SK-N-SH (cell line): ENCODE results near the gene KRTAP3-1. TPM values are rescaled to one million over a fixed set of nuclear protein-coding genes. Genes with fewer than 3 reads are reported as not detected.

Experiments
- CTCF ChIA-PET: fragments of 300-600, 350-600 bp; formaldehyde crosslinking; extraction: SDS; loops from one replicate; lab custom pipeline; 2021; lab: Yijun Ruan, JAX
- POLR2A ChIA-PET: fragments of 350-600 bp; sonication (Branson Sonifier 250); formaldehyde crosslinking; extraction: SDS; loops from one replicate; lab custom pipeline; 2020; ENCODE audit warnings: antibody characterized with exemption, inconsistent platforms; lab: Yijun Ruan, JAX
- DNase-seq: peaks from one replicate; pipeline ENCODE4 v3.0.0; 2012
- H2AFZ ChIP-seq: fragments of 200-600 bp; sonication (generic); 2 replicates; pipeline ENCODE4 v1.8.1; 2016; ENCODE audit warnings: antibody characterized with exemption, mild to moderate bottlenecking, low read depth
- H3F3A ChIP-seq: fragments of 200-600 bp; sonication (generic); replicated peaks from 2 replicates; pipeline ENCODE3; 2016; ENCODE audit warnings: antibody characterized with exemption, mild to moderate bottlenecking; ENCODE audit not compliant: insufficient read depth
- H3K27ac ChIP-seq, 2 experiments: fragments of 200-500 bp in 1 of 2; fragments of 200-600 bp in 1 of 2; sonication (Bioruptor generic) in 1 of 2; sonication (generic), shearing (Covaris generic) in 1 of 2; 2 replicates each; pipeline versions ENCODE4 v1.5.1 to v1.6.1; 2014 to 2016; ENCODE audit warnings: low read depth in 2 of 2, inconsistent platforms in 1 of 2, low read length in 1 of 2, mild to moderate bottlenecking in 1 of 2, mixed read lengths in 1 of 2
- H3K27me3 ChIP-seq: fragments of 200-600 bp; sonication (generic), shearing (Covaris generic); 2 replicates; pipeline ENCODE4 v1.6.1; 2016; ENCODE audit warnings: mixed run types; ENCODE audit not compliant: insufficient read depth
- H3K36me3 ChIP-seq, 2 experiments: fragments of 200-500 bp in 1 of 2; fragments of 200-600 bp in 1 of 2; sonication (Bioruptor generic) in 1 of 2; sonication (generic) in 1 of 2; replicated peaks in 1 of 2; 2 replicates each; pipeline versions ENCODE3 to v1.5.1; 2014 to 2016; ENCODE audit warnings: low read length in 1 of 2, mild to moderate bottlenecking in 1 of 2; ENCODE audit not compliant: insufficient read depth in 2 of 2, control insufficient read depth in 1 of 2
- H3K4me1 ChIP-seq, 2 experiments: fragments of 200-500 bp in 1 of 2; fragments of 200-600 bp in 1 of 2; sonication (Bioruptor generic) in 1 of 2; sonication (generic), shearing (Covaris generic) in 1 of 2; 2 replicates each; pipeline versions ENCODE4 v1.5.1 to v1.6.1; 2014 to 2016; ENCODE audit warnings: low read depth in 1 of 2, low read length in 1 of 2, mixed run types in 1 of 2; ENCODE audit not compliant: insufficient read depth in 2 of 2, control insufficient read depth in 1 of 2
- H3K4me2 ChIP-seq: fragments of 200-600 bp; sonication (generic), shearing (Covaris generic); 2 replicates; pipeline ENCODE4 v1.6.1; 2017; ENCODE audit warnings: mixed run types
- H3K4me3 ChIP-seq, 2 experiments: fragments of 200-500 bp in 1 of 2; fragments of 200-600 bp in 1 of 2; sonication (Bioruptor generic) in 1 of 2; sonication (generic), shearing (Covaris generic) in 1 of 2; 2 replicates each; pipeline versions ENCODE4 v1.5.1 to v1.8.1; 2014 to 2016; ENCODE audit warnings: low read depth in 2 of 2, inconsistent platforms in 1 of 2, low read length in 1 of 2, mild to moderate bottlenecking in 1 of 2, mixed read lengths in 1 of 2, moderate library complexity in 1 of 2
- H3K79me2 ChIP-seq: fragments of 200-600 bp; sonication (generic); 2 replicates; pipeline ENCODE4 v1.8.1; 2017; ENCODE audit warnings: mild to moderate bottlenecking; ENCODE audit not compliant: insufficient read depth
- H3K9ac ChIP-seq: fragments of 200-600 bp; sonication (generic); 2 replicates; pipeline ENCODE4 v1.6.1; 2017; ENCODE audit warnings: mixed run types
- H3K9me2 ChIP-seq: fragments of 200-600 bp; sonication (generic); 2 replicates; pipeline ENCODE4 v1.6.1; 2017; ENCODE audit warnings: mixed run types
- H3K9me3 ChIP-seq: fragments of 200-600 bp; sonication (generic); 2 replicates; pipeline ENCODE4 v1.6.1; 2017; ENCODE audit warnings: mixed run types, mild to moderate bottlenecking, moderate library complexity
- H4K20me1 ChIP-seq: fragments of 200-600 bp; sonication (generic); 2 replicates; pipeline ENCODE4 v1.6.1; 2017; ENCODE audit warnings: mild to moderate bottlenecking, mixed run types; ENCODE audit not compliant: insufficient read depth
- CHD2 ChIP-seq: fragments of 150-350 bp; IDR thresholded peaks from 2 replicates; pipeline ENCODE4 v1.6.1; 2018; ENCODE audit warnings: low read length; ENCODE audit not compliant: partially characterized antibody
- EP300 ChIP-seq, 2 experiments: IDR thresholded peaks; 2 replicates each; pipeline versions ENCODE4 v1.4.0 to v1.6.1; 2012; ENCODE audit warnings: borderline replicate concordance in 1 of 2, low read depth in 1 of 2, low read length in 1 of 2
- FOSL2 ChIP-seq: IDR thresholded peaks from 2 replicates; pipeline ENCODE4 v1.4.0; 2012; ENCODE audit warnings: low read depth, mild to moderate bottlenecking, moderate library complexity, borderline replicate concordance
- GABPA ChIP-seq: IDR thresholded peaks from 2 replicates; pipeline ENCODE4 v1.4.0; 2012; ENCODE audit warnings: low read depth, mild to moderate bottlenecking
- MEF2A ChIP-seq: IDR thresholded peaks from 2 replicates; pipeline ENCODE4 v1.4.0; 2012; ENCODE audit warnings: low read depth, borderline replicate concordance
- RCOR1 ChIP-seq: fragments of 150-350 bp; IDR thresholded peaks from 2 replicates; pipeline ENCODE4 v1.6.1; 2017; ENCODE audit warnings: antibody characterized with exemption, low read length
- RFX5 ChIP-seq: IDR thresholded peaks from 2 replicates; pipeline ENCODE4 v1.6.1; 2012; ENCODE audit warnings: mild to moderate bottlenecking, improper control_type of control experiment, low read length
- SIN3A ChIP-seq: IDR thresholded peaks from 2 replicates; pipeline ENCODE4 v1.6.1; 2012; ENCODE audit warnings: low read depth, mild to moderate bottlenecking, low read length, moderate library complexity, borderline replicate concordance
- TCF12 ChIP-seq: IDR thresholded peaks from 2 replicates; pipeline ENCODE4 v1.4.0; 2012
- YY1 ChIP-seq: IDR thresholded peaks from 2 replicates; pipeline ENCODE4 v1.4.0; 2012; ENCODE audit warnings: low read depth, mild to moderate bottlenecking
- WGBS: methylation state at CpG from one replicate; pipeline ENCODE4 v1.1.6; 2017; ENCODE audit warnings: low lambda C conversion rate; 5-methylcytosine and 5-hydroxymethylcytosine counted together
- polyA plus RNA-seq, 3 experiments: library from polyadenylated mRNA; depleted of rRNA; stranded (reverse); fragments of >200 nt; gene quantifications; 2 replicates each; pipeline ENCODE4 v1.2.3, GENCODE V29; 2012
- TF ChIP-seq, protein P1 (sequence below): IDR thresholded peaks from 2 replicates; pipeline ENCODE4 v1.4.0; 2012; ENCODE audit warnings: low read depth
- TF ChIP-seq, protein P2 (sequence below): IDR thresholded peaks from 2 replicates; pipeline ENCODE4 v1.4.0; 2012; ENCODE audit warnings: low read depth, borderline replicate concordance
- TF ChIP-seq, protein P3 (sequence below): IDR thresholded peaks from 2 replicates; pipeline ENCODE4 v1.6.1; 2012; ENCODE audit warnings: mild to moderate bottlenecking, low read depth, low read length, moderate library complexity
- TF ChIP-seq, protein P4 (sequence below): IDR thresholded peaks from 2 replicates; pipeline ENCODE4 v1.4.0; 2012; ENCODE audit warnings: low read depth, borderline replicate concordance

KRTAP3-1 gene
- polyA plus RNA-seq, 1 of the 3 experiments (the other 2 are of a cell fraction) = not detected

DNA sequence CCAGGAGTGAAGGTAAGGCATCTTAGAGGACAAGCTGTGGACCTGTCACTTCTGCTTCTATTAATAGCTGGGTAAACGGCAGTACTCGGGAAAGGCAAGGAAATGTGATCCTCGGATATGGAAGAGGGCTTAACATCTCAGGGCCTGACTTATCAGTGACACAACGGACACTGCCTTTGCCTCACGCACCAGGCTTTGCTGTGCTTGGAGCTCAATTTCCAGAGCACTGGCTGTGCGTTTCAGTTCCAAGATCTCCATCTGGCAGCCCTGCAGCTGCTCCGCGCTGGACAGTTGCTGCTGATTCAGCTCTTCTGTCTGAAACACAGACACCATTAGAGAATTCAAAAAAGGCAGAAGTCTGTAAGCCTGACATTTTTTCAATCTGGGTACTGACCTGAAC is 28.3 kb downstream of the KRTAP3-1 start:
- WGBS = 11% methylated on average over 7 of the region's 8 CpGs
- Histone ChIP-seq H3K9me3 (no peaks in the 10 kb centered on the region), H3K36me3 (no peaks in the 10 kb centered on the region), H3K9me2 (no peaks in the 10 kb centered on the region), H3F3A (no peaks in the 10 kb centered on the region), H4K20me1 (no peaks in the 10 kb centered on the region), H3K4me3 (no peak overlapping the region), H3K27ac (no peak overlapping the region), H3K27me3 (peaks cover 41% of the 10 kb centered on the region; the same call in 1 of the 2 replicates), H3K9ac (no peak overlapping the region), H2AFZ (no peak overlapping the region), H3K79me2 (no peaks in the 10 kb centered on the region), H3K4me1 (no peaks in the 10 kb centered on the region; a peak in 1 of 4 replicates), H3K4me2 (no peak overlapping the region)
- no peak for DNase-seq
- CTCF ChIA-PET = interaction anchor here (0.6 to 1.4 kb wide), 2 partner anchors 83 to 668 kb away, joined by 3 read pairs; no protein-coding TSS in a partner anchor
- TF ChIP-seq YY1 (no peak), CHD2 (no peak), TCF12 (no peak), MEF2A (no peak), FOSL2 (no peak), RFX5 (no peak), RCOR1 (no peak), EP300 (IDR thresholded peaks at IDR 0.05; ENCODE audit: borderline replicate concordance in 1 of 2, low read depth in 1 of 2, low read length in 1 of 2) (no peak), GABPA (no peak), SIN3A (no peak)
- TF ChIP-seq, protein P1, sequence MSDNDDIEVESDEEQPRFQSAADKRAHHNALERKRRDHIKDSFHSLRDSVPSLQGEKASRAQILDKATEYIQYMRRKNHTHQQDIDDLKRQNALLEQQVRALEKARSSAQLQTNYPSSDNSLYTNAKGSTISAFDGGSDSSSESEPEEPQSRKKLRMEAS = no peak
- TF ChIP-seq, protein P2, sequence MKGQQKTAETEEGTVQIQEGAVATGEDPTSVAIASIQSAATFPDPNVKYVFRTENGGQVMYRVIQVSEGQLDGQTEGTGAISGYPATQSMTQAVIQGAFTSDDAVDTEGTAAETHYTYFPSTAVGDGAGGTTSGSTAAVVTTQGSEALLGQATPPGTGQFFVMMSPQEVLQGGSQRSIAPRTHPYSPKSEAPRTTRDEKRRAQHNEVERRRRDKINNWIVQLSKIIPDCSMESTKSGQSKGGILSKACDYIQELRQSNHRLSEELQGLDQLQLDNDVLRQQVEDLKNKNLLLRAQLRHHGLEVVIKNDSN = no peak
- TF ChIP-seq, protein P3, sequence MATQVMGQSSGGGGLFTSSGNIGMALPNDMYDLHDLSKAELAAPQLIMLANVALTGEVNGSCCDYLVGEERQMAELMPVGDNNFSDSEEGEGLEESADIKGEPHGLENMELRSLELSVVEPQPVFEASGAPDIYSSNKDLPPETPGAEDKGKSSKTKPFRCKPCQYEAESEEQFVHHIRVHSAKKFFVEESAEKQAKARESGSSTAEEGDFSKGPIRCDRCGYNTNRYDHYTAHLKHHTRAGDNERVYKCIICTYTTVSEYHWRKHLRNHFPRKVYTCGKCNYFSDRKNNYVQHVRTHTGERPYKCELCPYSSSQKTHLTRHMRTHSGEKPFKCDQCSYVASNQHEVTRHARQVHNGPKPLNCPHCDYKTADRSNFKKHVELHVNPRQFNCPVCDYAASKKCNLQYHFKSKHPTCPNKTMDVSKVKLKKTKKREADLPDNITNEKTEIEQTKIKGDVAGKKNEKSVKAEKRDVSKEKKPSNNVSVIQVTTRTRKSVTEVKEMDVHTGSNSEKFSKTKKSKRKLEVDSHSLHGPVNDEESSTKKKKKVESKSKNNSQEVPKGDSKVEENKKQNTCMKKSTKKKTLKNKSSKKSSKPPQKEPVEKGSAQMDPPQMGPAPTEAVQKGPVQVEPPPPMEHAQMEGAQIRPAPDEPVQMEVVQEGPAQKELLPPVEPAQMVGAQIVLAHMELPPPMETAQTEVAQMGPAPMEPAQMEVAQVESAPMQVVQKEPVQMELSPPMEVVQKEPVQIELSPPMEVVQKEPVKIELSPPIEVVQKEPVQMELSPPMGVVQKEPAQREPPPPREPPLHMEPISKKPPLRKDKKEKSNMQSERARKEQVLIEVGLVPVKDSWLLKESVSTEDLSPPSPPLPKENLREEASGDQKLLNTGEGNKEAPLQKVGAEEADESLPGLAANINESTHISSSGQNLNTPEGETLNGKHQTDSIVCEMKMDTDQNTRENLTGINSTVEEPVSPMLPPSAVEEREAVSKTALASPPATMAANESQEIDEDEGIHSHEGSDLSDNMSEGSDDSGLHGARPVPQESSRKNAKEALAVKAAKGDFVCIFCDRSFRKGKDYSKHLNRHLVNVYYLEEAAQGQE = no peak; the same call in 1 of the 2 replicates
- TF ChIP-seq, protein P4, sequence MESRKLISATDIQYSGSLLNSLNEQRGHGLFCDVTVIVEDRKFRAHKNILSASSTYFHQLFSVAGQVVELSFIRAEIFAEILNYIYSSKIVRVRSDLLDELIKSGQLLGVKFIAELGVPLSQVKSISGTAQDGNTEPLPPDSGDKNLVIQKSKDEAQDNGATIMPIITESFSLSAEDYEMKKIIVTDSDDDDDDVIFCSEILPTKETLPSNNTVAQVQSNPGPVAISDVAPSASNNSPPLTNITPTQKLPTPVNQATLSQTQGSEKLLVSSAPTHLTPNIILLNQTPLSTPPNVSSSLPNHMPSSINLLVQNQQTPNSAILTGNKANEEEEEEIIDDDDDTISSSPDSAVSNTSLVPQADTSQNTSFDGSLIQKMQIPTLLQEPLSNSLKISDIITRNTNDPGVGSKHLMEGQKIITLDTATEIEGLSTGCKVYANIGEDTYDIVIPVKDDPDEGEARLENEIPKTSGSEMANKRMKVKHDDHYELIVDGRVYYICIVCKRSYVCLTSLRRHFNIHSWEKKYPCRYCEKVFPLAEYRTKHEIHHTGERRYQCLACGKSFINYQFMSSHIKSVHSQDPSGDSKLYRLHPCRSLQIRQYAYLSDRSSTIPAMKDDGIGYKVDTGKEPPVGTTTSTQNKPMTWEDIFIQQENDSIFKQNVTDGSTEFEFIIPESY = no peak
- POLR2A ChIA-PET = no interaction called here
